ENCODE measurements around the gene MED16.

MED16 gene

DNA sequence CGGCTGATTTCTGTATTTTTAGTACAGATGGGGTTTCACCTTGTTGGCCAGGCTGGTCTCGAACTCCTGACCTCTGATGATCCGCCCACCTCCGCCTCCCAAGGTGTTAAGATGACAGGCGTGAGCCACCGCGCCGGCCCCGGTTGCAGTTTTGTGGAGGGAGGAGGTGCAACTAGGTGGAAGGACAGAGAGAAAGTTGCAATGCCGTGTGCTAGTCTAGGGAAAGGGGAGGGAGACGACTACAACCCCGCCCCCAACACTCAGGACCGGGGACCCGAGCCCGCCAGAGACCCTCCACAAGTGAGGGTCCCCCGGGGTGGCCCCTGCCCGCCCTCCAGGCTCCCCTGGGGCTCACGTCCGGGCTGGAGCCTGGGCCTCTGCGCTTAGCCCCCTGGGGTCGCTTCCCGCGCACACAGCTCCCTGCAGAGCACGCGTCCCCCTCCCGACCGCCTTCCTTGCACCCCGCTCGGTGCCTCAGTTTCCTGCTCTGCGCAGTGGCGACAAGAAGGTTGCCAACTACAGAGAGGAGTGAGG is 31.6 kb upstream of the MED16 start:
- H3K27me3 Mint-ChIP-seq = no peaks in the 10 kb centered on the region
- peaks cover 9% of the 10 kb centered on the region for H3K4me1 Mint-ChIP-seq
- H3K36me3 Mint-ChIP-seq = no peaks in the 10 kb centered on the region

DNA sequence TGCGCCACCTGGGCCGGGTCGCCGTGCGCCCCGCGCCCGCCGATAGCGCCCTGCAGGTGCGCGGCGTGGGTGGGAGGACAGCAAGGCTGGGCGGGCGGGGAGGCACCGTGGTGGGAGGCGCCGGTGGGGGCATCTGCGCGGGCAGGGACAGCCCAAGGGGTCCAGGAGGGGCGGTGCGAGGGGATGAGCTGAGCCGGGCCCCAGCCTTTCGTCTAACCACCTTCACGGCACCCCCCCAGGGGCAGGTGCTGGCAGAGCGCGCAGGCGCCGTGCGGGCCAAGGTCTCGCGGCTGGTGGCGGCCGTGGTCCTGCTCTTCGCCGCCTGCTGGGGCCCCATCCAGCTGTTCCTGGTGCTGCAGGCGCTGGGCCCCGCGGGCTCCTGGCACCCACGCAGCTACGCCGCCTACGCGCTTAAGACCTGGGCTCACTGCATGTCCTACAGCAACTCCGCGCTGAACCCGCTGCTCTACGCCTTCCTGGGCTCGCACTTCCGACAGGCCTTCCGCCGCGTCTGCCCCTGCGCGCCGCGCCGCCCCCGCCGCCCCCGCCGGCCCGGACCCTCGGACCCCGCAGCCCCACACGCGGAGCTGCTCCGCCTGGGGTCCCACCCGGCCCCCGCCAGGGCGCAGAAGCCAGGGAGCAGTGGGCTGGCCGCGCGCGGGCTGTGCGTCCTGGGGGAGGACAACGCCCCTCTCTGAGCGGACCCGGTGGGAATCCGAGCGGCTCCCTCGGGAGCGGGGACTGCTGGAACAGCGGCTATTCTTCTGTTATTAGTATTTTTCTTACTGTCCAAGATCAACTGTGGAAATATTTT is 27.3 kb upstream of the MED16 start:
- peak; percentile 79 to 83 for DNase-seq (ENCODE audit: low spot score in 2 of 2)
- H3K4me1 Mint-ChIP-seq = peaks cover 18% of the 10 kb centered on the region

More for the DNA sequence above, 31.6 kb upstream of the MED16 start:
- H3K27ac Mint-ChIP-seq = peak overlapping the region; percentile 87
- ATAC-seq (ENCODE audit: low read depth) (no peak), DNase-seq (ENCODE audit: low spot score in 2 of 2) (no peak)
- H3K9me3 Mint-ChIP-seq = no peaks in the 10 kb centered on the region
- peak overlapping the region; percentile 91 for H3K4me3 Mint-ChIP-seq

DNA sequence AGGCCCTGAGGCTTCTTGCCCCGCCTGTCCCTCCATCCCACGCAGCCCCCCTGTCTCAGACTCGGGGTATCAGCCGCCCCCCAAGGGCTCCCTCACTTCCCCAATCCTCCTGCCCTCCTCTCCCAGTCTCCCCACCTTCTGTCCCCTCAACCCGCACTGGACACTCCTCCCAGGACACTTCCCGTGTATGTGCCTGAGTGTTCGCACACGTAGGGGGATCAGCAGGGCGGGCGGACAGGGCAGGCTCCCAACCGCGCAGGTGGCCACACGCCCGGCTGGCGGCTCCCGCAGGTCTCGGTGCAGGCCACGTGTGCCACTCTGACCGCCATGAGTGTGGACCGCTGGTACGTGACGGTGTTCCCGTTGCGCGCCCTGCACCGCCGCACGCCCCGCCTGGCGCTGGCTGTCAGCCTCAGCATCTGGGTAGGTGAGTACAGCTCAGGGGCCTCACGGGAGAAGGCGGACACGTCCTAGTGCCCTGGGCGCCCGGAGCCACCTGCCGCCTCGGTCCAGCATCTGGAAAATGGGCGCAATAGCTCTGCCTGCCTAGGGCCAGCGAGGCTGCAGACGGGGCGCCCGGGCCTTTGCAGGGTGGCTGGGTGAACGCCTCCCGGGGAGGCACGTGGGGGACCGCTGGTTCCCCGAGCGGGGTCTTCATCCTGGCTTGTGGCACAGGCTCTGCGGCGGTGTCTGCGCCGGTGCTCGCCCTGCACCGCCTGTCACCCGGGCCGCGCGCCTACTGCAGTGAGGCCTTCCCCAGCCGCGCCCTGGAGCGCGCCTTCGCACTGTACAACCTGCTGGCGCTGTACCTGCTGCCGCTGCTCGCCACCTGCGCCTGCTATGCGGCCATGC is 26.4 kb upstream of the MED16 start:
- Mint-ChIP-seq H3K9me3 (no peaks in the 10 kb centered on the region), H3K27ac (peak overlapping the region; percentile 55), H3K4me3 (peak overlapping the region; percentile 77), H3K27me3 (no peaks in the 10 kb centered on the region), H3K36me3 (no peaks in the 10 kb centered on the region), H3K4me1 (peaks cover 19% of the 10 kb centered on the region)
- peak; percentile 44 for ATAC-seq (ENCODE audit: low read depth)
- peak in 1 of 2 donors; percentile 67 for DNase-seq (ENCODE audit: low spot score in 2 of 2)

More for the DNA sequence above, 27.3 kb upstream of the MED16 start:
- no peaks in the 10 kb centered on the region for H3K36me3 Mint-ChIP-seq
- peak overlapping the region; percentile 85 for H3K4me3 Mint-ChIP-seq
- ATAC-seq (ENCODE audit: low read depth) = peak; percentile 52
- no peaks in the 10 kb centered on the region for H3K9me3 Mint-ChIP-seq
- H3K27ac Mint-ChIP-seq = peak overlapping the region; percentile 65
- H3K27me3 Mint-ChIP-seq = no peaks in the 10 kb centered on the region

DNA sequence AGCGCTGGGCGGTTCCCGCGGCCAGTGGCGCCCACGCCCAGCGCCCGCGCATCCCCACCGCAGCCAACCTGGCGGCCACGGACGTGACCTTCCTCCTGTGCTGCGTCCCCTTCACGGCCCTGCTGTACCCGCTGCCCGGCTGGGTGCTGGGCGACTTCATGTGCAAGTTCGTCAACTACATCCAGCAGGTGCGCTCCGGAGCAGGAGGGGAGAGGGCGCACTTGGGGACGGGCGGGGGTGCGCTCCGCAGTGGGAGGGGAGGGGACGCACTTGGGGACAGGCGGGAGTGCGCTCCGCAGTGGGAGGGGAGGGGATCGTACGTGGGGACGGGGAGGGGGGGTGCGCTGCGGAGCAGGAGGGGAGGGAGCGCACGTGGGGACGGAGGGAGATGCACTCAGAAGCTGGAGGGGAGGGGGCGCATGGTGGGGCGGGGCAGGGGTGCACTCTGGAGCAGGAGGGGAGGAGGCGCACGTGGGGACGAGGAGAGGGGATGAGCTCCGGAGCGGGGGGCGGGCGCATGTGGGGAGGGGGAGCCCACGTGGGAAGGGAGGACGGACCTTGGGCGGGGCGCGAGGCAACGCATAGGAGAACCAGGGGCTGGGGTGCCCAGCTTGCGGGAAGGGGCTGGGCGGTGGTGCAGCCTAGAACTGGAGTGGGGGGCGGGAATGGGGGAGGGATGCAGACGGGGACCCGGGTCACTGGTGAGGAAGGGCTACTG is 25.7 kb upstream of the MED16 start:
- H3K27ac Mint-ChIP-seq = peak overlapping the region; percentile 55

DNA sequence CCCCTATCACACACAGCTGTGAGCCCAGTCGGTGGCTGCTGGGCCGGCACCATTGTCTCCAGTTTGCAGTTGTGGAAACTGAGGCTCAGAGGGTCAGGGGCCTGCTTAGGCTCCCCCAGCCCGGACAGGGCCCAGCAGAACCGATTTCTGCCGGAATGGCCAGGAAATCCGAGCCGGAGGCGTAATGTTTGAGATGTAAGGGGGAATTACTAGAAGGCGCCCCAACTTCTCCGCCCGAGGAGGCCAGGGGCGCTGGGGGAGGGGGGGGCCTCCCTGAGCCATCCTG is 25.1 kb upstream of the MED16 start:
- ATAC-seq (ENCODE audit: low read depth) (no peak), DNase-seq (ENCODE audit: low spot score in 2 of 2) (no peak)
- Mint-ChIP-seq H3K36me3 (no peaks in the 10 kb centered on the region), H3K4me1 (peaks cover 21% of the 10 kb centered on the region), H3K27me3 (no peaks in the 10 kb centered on the region), H3K27ac (peak overlapping the region; percentile 55), H3K9me3 (no peaks in the 10 kb centered on the region), H3K4me3 (peak overlapping the region; percentile 78)

More for the DNA sequence above, 25.7 kb upstream of the MED16 start:
- Mint-ChIP-seq H3K27me3 (no peaks in the 10 kb centered on the region), H3K36me3 (no peaks in the 10 kb centered on the region), H3K4me1 (peaks cover 21% of the 10 kb centered on the region), H3K4me3 (peak overlapping the region; percentile 81), H3K9me3 (no peaks in the 10 kb centered on the region)
- DNase-seq (ENCODE audit: low spot score in 2 of 2) (no peak), ATAC-seq (ENCODE audit: low read depth) (no peak)

DNA sequence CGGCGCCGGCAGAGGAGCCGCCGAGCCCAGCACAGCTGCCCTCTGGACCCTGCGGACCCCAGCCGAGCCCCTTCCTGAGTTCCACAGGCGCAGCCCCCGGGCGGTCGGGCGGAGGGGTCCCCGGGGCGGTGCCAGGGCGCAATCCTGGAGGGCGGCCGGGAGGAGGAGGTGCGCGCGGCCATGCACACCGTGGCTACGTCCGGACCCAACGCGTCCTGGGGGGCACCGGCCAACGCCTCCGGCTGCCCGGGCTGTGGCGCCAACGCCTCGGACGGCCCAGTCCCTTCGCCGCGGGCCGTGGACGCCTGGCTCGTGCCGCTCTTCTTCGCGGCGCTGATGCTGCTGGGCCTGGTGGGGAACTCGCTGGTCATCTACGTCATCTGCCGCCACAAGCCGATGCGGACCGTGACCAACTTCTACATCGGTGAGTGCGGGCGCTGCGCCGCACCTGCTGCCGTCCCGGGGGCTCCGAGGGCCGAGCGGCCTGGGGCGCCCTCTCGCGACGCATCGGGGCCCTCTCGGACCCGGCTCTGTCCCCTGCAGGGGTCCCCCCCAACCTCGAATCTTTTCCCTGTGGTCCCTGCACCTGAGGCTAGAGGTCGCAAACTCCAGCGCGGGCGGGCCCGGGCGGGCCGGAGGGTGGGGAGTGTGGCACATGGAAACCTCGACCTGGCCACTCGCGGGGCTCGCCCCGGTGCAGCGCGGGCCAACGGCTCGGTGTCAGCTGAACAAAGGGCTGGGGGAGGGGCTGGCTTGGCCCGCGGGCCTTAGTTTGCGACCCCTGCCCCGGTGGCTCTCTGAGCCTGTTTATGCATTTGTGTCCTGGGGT is 24.6 kb upstream of the MED16 start, which contains the start of gene KISS1R:
Gene KISS1R, plus strand, starts transcription at position 11 of the 829 bp plus-strand sequence. Its CDS starts 170 bp downstream, at position 181.
- DNase-seq (ENCODE audit: low spot score in 2 of 2) = peak; percentile 81 to 82
- peak within 1 kb of the TSS; percentile 78 for H3K4me3 Mint-ChIP-seq
- peak within 1 kb of the TSS; percentile 55 for H3K27ac Mint-ChIP-seq

DNA sequence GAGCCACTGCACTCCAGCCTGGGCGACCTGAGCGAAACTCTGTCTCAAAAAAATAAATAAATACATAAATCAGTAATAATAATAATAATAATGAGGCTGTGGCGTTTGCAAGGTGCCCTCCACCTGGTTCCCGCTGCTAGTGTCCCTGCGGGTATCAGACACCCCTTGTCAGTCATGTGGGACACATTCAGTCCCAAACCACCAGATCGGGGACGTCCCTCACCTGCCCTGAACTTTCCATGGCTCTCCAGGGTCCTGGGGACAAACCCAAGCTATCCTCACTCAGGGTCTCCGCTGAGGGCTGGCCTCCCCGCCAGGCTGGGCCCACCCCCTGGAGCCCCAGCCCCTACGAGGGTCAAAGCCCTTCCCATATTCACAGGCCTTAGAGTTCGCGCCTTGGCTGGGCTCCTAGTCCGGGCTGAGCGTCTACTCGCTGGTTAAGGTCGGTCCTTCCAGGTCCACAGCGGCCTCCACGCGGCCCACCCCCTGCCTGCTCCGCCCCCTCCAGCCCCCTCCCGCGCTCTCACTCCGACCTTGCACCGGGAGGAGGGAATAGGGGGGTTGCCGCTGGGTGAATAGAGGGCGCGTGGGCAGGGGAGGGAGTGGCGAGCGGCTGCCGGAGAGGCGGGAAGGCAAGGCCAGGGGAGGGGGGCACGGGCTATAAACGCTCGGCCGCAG is 23.8 kb upstream of the MED16 start:
- Mint-ChIP-seq H3K27me3 (no peaks in the 10 kb centered on the region), H3K27ac (no peak overlapping the region), H3K36me3 (no peaks in the 10 kb centered on the region), H3K4me3 (peak overlapping the region; percentile 71), H3K9me3 (no peaks in the 10 kb centered on the region), H3K4me1 (peaks cover 21% of the 10 kb centered on the region)
- ATAC-seq (ENCODE audit: low read depth) = no peak
- peak in 1 of 2 donors; percentile 49 for DNase-seq (ENCODE audit: low spot score in 2 of 2)

More for the DNA sequence above, 24.6 kb upstream of the MED16 start, which contains the start of gene KISS1R:
- H3K27me3 Mint-ChIP-seq = no peaks in the 10 kb centered on the region
- H3K36me3 Mint-ChIP-seq = no peaks in the 10 kb centered on the region
- ATAC-seq (ENCODE audit: low read depth) = peak; percentile 56
- peaks cover 21% of the 10 kb centered on the region for H3K4me1 Mint-ChIP-seq
- H3K9me3 Mint-ChIP-seq = no peaks in the 10 kb centered on the region

DNA sequence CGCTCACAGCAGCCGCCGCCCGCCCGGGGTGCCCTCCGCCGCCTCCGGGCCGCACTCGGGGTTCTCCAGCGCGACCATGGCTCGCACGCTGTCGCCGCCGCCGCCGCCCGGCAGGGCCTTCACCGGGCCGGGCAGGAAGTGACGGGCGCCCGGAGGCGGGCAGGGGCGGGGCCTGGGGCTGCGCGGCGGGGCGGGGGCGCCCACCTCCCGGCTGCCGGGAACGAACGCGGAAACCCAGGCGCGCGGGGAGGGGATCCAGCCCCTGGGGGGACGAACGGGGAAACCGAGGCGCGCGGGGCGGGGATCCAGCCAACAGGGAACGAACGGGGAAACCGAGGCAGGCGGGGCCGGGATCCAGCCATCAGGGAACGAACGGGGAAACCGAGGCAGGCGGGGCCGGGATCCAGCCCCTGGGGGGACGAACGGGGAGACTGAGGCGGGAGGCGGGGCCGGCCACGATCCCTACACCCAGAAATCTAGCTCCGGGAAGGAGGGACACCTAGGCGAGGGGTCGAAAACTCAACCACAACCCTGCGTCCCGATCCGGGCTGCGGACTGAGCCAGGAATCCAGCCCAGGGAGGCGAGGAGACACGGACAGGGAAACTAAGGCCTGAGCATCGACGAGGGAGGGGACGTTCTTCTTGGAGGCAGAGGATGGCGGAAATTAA is 20.2 kb upstream of the MED16 start, which contains the start of gene R3HDM4:
Gene R3HDM4, minus strand, starts transcription at position 140 of the 669 bp plus-strand sequence. Its CDS starts 62 bp downstream, at position 78.
- DNase-seq (ENCODE audit: low spot score in 2 of 2) = peak in 1 of 2 donors; percentile 79
- H3K9me3 Mint-ChIP-seq = no peaks in the 10 kb centered on the region
- H3K27me3 Mint-ChIP-seq = no peaks in the 10 kb centered on the region
- peak within 1 kb of the TSS; percentile 97 for H3K4me3 Mint-ChIP-seq
- peak; percentile 44 for ATAC-seq (ENCODE audit: low read depth)
- peaks cover 15% of the 10 kb centered on the region for H3K4me1 Mint-ChIP-seq
- H3K36me3 Mint-ChIP-seq = peaks cover 6% of the 10 kb centered on the region
- H3K27ac Mint-ChIP-seq = peak within 1 kb of the TSS; percentile 94

DNA sequence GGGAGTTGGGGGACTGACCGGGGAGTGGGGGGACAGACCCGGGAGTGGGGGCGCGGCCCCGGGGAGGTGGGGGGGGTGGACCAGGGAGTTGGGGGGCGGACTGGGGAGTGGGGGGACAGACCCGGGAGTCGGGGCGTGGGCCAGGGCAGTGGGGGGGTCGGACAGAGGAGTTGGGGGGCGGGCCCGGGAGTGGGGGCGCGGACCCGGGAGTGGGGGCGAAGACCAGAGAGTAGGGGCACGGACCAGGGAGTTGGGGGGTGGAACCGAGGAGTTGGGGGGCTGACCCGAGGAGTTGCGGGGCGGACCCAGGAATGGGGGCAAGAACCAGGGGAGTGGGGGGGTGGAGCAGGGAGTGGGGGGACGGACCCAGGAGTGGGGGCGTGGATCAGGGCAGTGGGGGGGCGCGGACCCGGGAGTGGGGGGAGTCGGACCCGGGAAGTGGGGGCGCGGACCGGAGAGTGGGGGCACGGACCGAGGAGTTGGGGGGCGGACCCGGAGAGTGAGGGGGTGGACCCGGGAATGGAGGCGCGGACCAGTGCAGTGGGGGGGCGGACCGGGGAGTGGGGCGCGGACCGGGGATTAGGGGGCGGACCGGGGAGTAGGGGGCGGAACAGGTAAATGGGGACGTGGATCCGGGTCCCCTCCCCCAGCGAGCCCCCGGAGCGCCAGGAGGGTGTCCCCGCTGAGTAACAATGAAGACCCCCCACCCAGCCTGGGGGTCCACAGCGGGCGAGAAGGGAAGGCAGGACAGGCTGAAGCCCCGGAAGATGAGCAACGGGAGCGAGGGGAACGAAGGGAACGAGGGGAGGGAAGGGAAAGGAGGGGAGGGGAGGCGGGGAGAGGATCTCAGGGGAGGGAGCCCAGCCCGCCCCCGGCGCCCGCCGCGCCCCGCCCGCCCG is 19.4 kb upstream of the MED16 start:
- ATAC-seq (ENCODE audit: low read depth) (peak; percentile 7), DNase-seq (ENCODE audit: low spot score in 2 of 2) (peak; percentile 53 to 78)
- Mint-ChIP-seq H3K27me3 (no peaks in the 10 kb centered on the region), H3K36me3 (peaks cover 6% of the 10 kb centered on the region), H3K4me3 (peak overlapping the region; percentile 97), H3K4me1 (peaks cover 18% of the 10 kb centered on the region), H3K27ac (peak overlapping the region; percentile 94), H3K9me3 (no peaks in the 10 kb centered on the region)

DNA sequence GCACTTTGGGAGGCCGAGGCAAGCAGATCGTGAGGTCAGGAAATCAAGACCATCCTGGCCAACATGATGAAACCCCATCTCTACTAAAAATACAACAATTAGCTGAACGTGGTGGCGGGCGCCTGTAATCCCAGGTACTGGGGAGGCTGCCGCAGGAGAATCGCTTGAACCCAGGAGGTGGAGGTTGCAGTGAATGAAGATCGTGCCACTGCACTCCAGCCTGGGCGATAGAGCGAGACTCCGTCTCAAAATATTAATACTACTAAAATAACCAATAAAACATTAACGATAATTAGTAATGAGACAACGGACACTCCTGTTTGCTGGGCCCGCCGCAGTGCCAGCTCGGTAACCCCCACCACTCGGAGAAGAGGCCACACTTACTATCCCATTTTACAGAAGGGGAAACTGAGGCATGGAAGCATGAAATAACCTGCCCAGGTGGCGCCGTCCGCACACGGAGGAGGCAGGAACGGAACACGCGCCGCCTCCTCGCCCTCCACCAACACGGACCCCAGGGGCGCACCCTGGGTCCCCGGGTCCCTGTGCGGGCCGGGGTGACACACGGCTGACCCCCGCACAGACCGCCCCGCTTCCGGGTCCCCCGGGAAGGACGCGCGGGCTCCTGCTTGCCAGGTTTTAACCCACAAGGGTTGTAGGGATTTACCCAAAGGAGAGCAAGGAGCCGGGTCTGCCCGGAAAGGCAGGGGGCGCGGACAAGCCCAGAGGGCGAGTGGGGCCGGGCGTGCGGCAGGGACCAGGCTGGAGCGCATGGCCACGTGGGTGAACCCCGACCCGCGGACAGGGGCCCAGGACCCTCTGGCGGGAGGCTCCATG is 18.4 kb upstream of the MED16 start:
- H3K4me3 Mint-ChIP-seq = peak overlapping the region; percentile 70
- ATAC-seq (ENCODE audit: low read depth) = no peak
- DNase-seq (ENCODE audit: low spot score in 2 of 2) = peak in 1 of 2 donors; percentile 49
- H3K4me1 Mint-ChIP-seq = peaks cover 24% of the 10 kb centered on the region
- peak overlapping the region; percentile 94 for H3K27ac Mint-ChIP-seq
- H3K27me3 Mint-ChIP-seq = no peaks in the 10 kb centered on the region
- peaks cover 9% of the 10 kb centered on the region for H3K36me3 Mint-ChIP-seq
- no peaks in the 10 kb centered on the region for H3K9me3 Mint-ChIP-seq

All from memory B cell (primary cell).